Measurements from ENCODE around the gene CHMP4A.

The CHMP4A gene, protein sequence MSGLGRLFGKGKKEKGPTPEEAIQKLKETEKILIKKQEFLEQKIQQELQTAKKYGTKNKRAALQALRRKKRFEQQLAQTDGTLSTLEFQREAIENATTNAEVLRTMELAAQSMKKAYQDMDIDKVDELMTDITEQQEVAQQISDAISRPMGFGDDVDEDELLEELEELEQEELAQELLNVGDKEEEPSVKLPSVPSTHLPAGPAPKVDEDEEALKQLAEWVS

GRCh38 chr14:24212924-24213865 lies at the start of gene CHMP4A:
Gene CHMP4A, minus strand, starts transcription at chr14:24213488. Its CDS starts 49 bp downstream, at chr14:24213439.
- peak; percentile 97 for DNase-seq

- DNase-seq: no peak
Observed at GRCh38 chr14:24261969-24262327, 48.7 kb upstream of the CHMP4A start.

GRCh38 chr14:24261256-24261968 lies 48.1 kb upstream of the CHMP4A start:
- no peak for DNase-seq

DNA sequence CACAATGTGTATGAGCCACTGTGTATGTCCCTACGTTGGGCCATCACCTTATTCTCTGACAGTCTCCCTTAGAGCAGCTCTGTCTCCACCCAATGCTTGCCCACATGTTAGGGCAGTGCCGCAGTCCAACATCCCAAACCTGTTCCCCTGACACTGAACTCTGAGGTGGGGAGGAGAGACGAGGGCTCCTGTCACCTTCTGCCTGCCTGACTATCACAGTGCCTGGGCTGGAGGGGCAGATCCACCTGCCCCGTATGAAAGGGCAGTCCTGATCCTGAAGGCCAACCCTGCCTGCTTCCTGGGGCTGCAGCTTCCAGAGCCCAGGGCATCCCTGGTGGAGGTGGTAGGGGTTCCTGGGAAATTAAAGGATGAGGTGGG lies 47.5 kb upstream of the CHMP4A start:
- no peak for DNase-seq

- no peak for DNase-seq
Observed at GRCh38 chr14:24260026-24260779, 46.9 kb upstream of the CHMP4A start.

DNA sequence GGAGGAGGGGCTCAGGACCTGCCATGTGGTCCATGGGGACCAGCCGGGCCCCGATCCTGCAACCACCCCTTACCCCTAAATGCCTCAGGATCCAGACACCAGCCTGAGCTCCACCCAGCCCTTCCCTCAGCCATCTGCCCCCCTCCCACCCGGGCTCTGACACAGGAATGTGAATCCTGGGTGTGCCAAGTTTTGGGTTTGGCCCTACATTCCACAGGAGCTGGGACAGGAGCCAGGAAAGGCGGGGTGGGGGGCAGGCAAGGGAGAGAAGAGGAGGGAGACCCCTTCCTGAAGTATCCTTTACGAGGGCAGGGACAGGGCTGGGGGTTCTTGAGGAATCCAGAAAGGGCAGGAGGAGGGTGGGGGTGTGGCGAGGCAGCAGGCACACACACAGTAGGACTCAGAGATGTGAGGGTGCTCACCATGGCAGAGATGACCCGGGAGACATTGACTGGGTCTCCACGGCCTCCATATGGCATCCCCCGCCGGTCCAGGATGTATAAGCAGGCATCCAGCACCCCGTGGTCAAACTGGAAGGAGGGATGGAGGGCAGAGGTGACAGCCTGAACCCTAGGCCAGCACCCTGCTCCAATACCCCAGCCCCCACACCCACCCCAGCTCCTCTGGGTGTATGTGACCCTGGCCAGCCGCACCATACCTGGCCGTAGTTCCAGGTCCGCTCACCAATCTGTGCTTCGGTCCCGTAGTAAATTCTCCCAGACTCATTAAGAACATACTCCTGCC lies 46.2 kb upstream of the CHMP4A start:
- no peak for DNase-seq

GRCh38 chr14:24258548-24259265 lies 45.4 kb upstream of the CHMP4A start:
- DNase-seq: no peak

DNA sequence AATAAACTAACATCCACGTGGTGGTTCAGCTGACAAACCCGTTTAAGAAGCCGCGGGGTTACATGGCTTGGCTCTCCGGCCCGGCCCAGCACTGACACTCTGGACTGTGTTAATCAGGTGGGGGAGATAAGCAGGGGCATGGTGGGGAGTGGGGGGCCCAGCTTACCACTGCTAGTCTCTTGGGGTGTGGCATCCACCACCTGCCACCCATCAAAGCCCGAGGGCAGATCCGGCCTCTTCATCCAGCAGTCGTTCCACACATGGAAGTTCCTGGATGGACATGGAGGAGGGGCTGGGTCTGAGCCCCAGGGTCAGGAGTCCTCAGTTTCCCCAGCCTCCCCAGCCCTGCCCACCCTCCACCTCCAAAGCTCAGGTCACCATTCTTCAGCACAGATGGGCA lies 44.8 kb upstream of the CHMP4A start:
- DNase-seq: no peak

DNA sequence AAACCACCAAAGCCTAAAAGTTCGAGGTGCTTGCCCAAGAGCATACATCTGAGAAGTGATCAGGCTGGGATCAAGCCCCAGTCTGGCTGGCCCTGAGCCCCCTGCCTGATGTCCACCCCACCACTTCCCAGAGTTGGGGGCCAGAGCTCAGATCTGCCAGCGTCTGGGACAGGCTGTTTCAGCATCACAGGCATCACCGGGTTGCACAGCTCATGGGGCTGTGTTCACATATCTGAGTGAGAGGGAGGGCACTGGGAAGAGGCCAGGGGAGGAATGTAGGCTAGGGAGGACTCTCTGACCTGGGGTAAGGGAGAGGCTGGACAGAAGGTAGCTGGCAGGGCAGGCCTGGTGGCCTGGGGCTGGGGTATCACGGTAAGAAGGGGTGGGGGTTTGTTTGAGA lies 43.7 kb upstream of the CHMP4A start:
- DNase-seq: no peak

GRCh38 chr14:24255931-24256711 lies 42.8 kb upstream of the CHMP4A start:
- DNase-seq: no peak

DNA sequence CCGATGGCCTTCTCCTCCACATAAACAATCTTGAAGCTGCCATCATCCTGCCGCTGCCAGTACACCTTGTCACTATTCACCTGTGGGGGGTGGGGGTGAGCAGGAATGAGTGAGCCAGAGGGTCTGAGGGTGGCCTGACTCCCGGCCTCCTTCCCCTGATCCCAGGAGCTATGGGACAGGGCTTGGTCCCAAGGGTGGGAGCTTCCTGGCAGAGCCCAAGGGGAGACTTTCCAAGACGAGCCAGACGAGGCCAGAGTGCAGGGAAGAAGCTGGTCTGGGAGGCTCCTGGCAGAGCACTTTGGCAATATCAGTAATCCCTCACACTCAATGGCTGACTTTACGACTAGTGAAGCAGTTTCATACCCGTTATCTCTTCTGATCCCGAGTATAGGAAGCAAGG lies 42.1 kb upstream of the CHMP4A start:
- no peak for DNase-seq

DNA sequence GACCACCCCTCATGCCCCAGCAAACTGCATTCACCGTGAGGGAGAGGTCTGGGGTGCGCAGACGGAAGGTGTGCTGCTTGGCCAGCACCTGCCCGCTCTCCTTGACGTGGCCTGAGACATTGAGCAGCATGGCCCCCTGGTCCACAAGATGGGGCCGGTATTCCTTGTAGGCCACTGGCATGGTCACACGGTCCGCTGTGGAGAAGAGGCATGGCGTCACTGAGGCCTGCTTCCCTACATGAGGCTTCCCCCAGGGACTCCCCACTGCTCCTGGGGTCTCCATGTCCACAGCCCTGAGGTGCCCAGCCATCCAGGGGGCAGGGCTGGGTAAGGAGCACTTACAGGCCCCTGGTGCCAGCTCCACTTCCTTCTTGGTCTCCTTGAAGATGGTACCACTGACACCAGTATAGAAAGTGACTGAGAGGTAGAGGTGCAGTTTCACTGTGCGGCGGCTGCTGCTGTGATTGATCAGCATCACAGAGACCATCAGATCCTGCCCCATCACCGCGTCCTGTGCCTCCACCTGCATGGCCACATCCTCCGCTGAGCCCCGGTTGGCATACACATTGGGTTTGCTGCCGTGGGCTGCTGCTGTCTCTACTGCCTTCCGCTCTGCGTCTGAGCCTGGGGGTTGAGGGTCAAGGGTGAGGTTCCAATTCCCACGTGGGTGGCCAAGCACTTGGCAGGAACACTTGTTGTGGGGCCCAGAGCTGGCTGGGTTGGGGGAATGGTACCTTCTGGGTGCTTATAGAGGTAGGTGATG lies 41.5 kb upstream of the CHMP4A start:
- no peak for DNase-seq

GRCh38 chr14:24253936-24254335 lies 40.6 kb upstream of the CHMP4A start:
- no peak for DNase-seq

DNA sequence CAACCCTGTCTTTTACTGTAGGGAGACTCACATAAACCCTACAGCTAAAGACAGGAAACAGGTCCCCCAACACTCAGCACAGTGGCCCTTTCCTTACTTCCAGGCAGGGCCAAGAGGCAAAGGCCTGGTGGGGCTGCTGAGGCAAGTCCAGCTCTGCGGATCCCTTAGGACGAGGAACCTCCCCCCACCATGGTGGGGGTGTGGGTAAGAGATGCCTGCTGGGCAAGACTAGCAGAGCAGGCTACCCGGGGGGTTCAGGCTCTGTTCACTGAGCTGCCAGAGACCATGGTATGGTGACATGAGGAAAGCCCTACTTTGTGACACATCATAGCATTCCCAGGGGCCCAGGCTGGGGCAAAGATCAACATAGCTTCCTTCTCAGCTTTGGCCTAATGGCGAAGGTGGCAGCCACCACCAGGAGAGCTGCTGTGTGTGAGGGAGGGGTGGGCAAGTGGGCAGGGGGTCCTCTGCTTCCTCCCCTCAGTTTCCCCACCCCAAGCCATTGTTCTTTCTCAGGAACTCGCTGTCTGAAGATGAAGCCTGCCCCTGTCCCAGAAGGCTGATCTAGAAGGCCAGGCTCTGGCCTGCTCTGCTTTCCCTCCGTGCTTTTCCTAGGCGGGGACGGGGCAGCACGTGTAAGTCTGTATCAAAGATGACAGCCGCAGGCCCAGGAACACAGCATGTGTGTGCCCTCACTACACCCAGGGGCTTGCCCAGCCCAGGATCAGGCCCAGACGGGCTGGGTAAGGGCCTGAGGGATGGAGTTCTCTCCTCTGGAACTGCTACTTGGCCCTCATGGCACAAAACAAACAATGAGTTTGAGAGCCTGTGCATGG lies 39.2 kb upstream of the CHMP4A start:
- no peak for DNase-seq

GRCh38 chr14:24251880-24252288 lies 38.6 kb upstream of the CHMP4A start:
- DNase-seq: no peak

GRCh38 chr14:24250354-24250753 lies 37.1 kb upstream of the CHMP4A start:
- no peak for DNase-seq

- DNase-seq: no peak
Observed at GRCh38 chr14:24249230-24250021, 36.1 kb upstream of the CHMP4A start.

DNA sequence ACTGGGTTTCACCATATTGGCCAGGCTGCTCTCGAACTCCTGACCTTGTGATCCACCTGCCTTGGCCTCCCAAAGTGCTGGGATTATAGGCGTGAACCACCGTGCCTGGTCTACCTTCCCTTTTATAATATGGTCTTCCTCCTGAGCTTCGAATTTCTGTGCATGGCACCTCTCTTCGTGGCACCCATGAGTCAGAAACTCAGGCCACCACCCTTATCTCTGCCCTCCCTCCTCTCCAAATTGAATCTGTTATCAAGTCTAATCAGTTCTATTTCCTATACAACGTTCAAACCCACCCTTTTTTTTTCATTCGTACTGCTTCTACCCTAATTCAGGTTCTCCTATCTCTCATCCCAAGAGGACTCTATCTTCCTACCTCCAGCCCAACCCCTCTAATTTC lies 34.1 kb upstream of the CHMP4A start:
- DNase-seq: no peak

Data from SHP77 treated with DMSO at 0.1 percent for 48 hours (cell line).